ENCODE data around the gene P2RY12.

DNA sequence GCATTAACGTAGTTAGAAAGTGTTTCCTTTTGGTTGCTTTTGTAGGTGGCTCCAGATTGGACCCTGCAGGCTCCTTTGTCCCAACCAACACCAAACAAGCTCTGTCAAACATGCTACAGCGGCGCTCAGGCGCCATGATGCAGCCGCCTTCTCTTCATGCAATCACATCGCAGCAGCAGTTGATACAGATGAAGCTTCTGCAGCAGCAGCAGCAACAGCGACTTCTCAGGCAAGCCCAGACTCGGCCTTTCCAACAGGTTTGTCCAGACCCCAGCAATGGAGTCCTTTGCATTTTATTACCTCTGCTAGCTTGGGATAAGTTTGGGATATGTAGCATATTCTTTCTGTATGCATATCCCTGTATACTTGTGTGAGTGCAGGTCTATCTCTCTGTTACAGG lies 10.1 kb upstream of the P2RY12 start:
- TF ChIP-seq POLR2A (IDR thresholded peaks at IDR 0.05), result no peak
- TF ChIP-seq, protein P1, sequence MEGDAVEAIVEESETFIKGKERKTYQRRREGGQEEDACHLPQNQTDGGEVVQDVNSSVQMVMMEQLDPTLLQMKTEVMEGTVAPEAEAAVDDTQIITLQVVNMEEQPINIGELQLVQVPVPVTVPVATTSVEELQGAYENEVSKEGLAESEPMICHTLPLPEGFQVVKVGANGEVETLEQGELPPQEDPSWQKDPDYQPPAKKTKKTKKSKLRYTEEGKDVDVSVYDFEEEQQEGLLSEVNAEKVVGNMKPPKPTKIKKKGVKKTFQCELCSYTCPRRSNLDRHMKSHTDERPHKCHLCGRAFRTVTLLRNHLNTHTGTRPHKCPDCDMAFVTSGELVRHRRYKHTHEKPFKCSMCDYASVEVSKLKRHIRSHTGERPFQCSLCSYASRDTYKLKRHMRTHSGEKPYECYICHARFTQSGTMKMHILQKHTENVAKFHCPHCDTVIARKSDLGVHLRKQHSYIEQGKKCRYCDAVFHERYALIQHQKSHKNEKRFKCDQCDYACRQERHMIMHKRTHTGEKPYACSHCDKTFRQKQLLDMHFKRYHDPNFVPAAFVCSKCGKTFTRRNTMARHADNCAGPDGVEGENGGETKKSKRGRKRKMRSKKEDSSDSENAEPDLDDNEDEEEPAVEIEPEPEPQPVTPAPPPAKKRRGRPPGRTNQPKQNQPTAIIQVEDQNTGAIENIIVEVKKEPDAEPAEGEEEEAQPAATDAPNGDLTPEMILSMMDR (IDR thresholded peaks at IDR 0.05), result no peak
